CD4-positive, alpha-beta T cell (primary cell): ENCODE data around the gene BPIFB2. TPM values are rescaled to one million over a fixed set of nuclear protein-coding genes. Genes with fewer than 3 reads are reported as not detected.

Source experiments
- ATAC-seq: fragments of 200-7000 bp; cut with Tn5 transposase; one replicate; pipeline ENCODE4 v1.10.0; 2022; ENCODE audit warnings: mild to moderate bottlenecking; ENCODE audit not compliant: poor library complexity
- CTCF ChIA-PET: fragments of 350-600 bp; sonication (Branson Sonifier 250); formaldehyde crosslinking; loops from one replicate; lab custom pipeline; 2021; ENCODE audit warnings: antibody characterized with exemption, inconsistent platforms; lab: Charles Lee
- POLR2A ChIA-PET: fragments of 350-600 bp; sonication (Branson Sonifier 250); formaldehyde crosslinking; loops from one replicate; lab custom pipeline; 2021; ENCODE audit warnings: antibody characterized with exemption, inconsistent platforms; lab: Charles Lee
- DNase-seq, 14 experiments: peaks; one replicate each; pipeline ENCODE4 v3.0.0-alpha.2; 2013 to 2020; ENCODE audit warnings: mixed read lengths in 2 of 14
- H3K27ac ChIP-seq, 2 donors: one replicate each; pipeline versions ENCODE4 v1.5.1 to v1.7.0; 2013; ENCODE audit warnings: low read length in 2 of 2, low read depth in 1 of 2, mild to moderate bottlenecking in 1 of 2
- H3K27me3 ChIP-seq, 2 experiments: 1 replicate in 1 of 2; 2 replicates in 1 of 2; pipeline versions ENCODE4 v1.6.1 to v1.7.0; 2013; ENCODE audit warnings: low read length in 2 of 2, control low read depth in 1 of 2, mild to moderate bottlenecking in 1 of 2, moderate library complexity in 1 of 2; ENCODE audit not compliant: insufficient read depth in 2 of 2, control insufficient read depth in 1 of 2
- H3K36me3 ChIP-seq: one replicate; pipeline ENCODE4 v1.6.1; 2013; ENCODE audit warnings: low read length, control low read depth; ENCODE audit not compliant: insufficient read depth
- H3K4me1 ChIP-seq: one replicate; pipeline ENCODE4 v1.6.1; 2013; ENCODE audit warnings: low read length, control low read depth; ENCODE audit not compliant: insufficient read depth
- H3K4me3 ChIP-seq: one replicate; pipeline ENCODE4 v1.5.1; 2013; ENCODE audit warnings: mild to moderate bottlenecking, low read length, moderate library complexity
- H3K9me3 ChIP-seq, 2 experiments: 1 replicate in 1 of 2; 2 replicates in 1 of 2; pipeline versions ENCODE4 v1.6.1 to v1.7.0; 2013; ENCODE audit warnings: low read length in 2 of 2, mild to moderate bottlenecking in 2 of 2, control low read depth in 1 of 2, moderate library complexity in 1 of 2; ENCODE audit not compliant: control insufficient read depth in 1 of 2, insufficient read depth in 1 of 2
- H3K27ac Mint-ChIP-seq: one replicate; pipeline ENCODE4 v1.8.0; 2020; ENCODE audit warnings: mixed read lengths
- H3K27me3 Mint-ChIP-seq: one replicate; pipeline ENCODE4 v1.8.0; 2021; ENCODE audit warnings: mixed read lengths
- H3K36me3 Mint-ChIP-seq: one replicate; pipeline ENCODE4 v1.8.0; 2021; ENCODE audit warnings: low read depth, mixed read lengths
- H3K4me1 Mint-ChIP-seq: one replicate; pipeline ENCODE4 v1.8.0; 2021; ENCODE audit warnings: low read depth, mixed read lengths
- H3K4me3 Mint-ChIP-seq: one replicate; pipeline ENCODE4 v1.8.0; 2020; ENCODE audit warnings: mild to moderate bottlenecking, mixed read lengths
- H3K9me3 Mint-ChIP-seq: one replicate; pipeline ENCODE4 v1.8.0; 2020; ENCODE audit warnings: mixed read lengths
- CTCF ChIP-seq: fragments of 200-600 bp; IDR thresholded peaks from one replicate; pipeline ENCODE4 v1.8.0; 2022; ENCODE audit warnings: antibody characterized with exemption, mild to moderate bottlenecking
- intact Hi-C, 2 experiments: fragments of 100-400 bp; cut with DNase I in 1 of 2; cut with micrococcal nuclease in 1 of 2; formaldehyde crosslinking; loops; one replicate each; pipeline versions ENCODE4 v1.15.1 to v1.9.0; 2023 to 2025; cut with DNase I, micrococcal nuclease
- total RNA-seq, 174 experiments: library from RNA in 2 of 174; stranded (reverse) in 2 of 174; gene quantifications; one replicate each; pipeline ENCODE4 v1.2.3 and lab custom pipeline; 2021 to 2026

The BPIFB2 gene
- total RNA-seq, 2 experiments from 2014 or later: not detected

DNA sequence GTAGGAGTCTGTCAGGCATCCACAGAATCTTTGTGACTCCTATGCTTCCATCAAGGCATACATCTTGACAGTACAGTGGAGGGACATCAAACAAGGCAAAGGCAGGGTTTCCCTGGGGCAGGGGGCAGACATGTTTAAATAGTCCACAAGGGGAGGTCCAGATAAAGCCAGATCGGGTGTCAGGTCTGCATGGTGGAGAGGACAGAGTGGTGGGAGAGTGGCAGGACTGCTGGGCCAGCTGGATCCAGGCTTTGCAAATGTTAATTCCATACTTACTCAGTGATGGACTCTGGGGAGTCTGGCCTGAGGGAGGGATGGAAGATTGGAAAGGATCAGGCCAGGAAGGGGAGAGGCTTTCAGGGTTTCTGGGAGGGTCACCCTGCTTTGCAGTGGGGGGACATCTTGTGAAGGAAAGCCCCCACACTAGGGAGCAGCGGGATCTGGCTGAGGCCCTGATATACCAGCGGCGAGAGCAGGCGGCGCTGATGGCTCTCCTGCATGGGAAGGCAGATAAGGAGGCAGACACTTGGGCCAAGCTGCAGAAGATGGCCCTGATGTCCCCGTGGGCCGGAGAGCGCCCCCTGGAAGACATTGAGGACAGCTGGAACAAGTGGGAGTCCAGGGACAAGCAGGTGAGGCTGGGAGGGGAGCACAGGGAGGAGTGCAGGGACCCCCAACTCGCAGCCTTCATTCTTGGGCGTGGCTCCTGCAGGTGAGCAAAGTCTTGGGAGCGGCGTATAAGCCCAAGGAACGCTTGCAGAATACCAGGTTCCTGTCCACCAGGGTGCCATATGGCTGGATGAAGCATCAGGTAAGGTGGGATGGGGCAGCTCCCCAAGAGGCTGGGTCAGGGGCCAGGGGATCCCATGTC, 47.9 kb upstream of the BPIFB2 start:
- H3K27me3 ChIP-seq: no peaks in the 10 kb centered on the region
- H3K4me1 ChIP-seq: peaks cover 31% of the 10 kb centered on the region
- ATAC-seq (no peak), DNase-seq (no peak)
- H3K27me3 Mint-ChIP-seq: no peaks in the 10 kb centered on the region
- H3K27ac Mint-ChIP-seq: no peak overlapping the region
- no peak for TF ChIP-seq CTCF
- ChIA-PET POLR2A (interaction anchor here (1.7 kb wide), 1 partner anchor 9 kb away, joined by 4 read pairs; no protein-coding TSS in a partner anchor), CTCF (no interaction called here)
- H3K36me3 Mint-ChIP-seq: peaks cover 18% of the 10 kb centered on the region
- H3K9me3 ChIP-seq: peaks cover 15 to 24% of the 10 kb centered on the region in 2 experiments
- H3K4me3 Mint-ChIP-seq: no peak overlapping the region
- no peaks in the 10 kb centered on the region for H3K36me3 ChIP-seq
- peaks cover 40% of the 10 kb centered on the region for H3K4me1 Mint-ChIP-seq
- peaks cover 3% of the 10 kb centered on the region for H3K9me3 Mint-ChIP-seq
- no peak overlapping the region for H3K27ac ChIP-seq
- no peak overlapping the region for H3K4me3 ChIP-seq
- intact Hi-C loops: no loop called here

DNA sequence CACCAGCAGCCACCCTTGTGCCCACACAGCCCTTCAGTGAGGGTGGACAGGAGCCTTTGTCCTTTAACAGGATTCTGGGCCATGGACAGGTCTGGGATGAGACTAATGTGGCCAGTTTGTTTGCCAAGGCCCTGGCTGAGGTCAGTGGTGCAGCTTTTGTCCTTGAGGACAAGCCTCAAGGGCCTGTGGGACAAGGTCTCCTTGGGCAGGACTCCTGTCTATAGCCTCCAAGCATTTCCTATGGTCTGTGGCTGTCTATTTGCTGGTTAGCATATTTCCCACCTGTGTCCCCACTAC, 47.3 kb upstream of the BPIFB2 start:
- intact Hi-C loops: no loop called here
- ATAC-seq: no peak
- peaks cover 15 to 23% of the 10 kb centered on the region in 2 experiments for H3K9me3 ChIP-seq
- Mint-ChIP-seq H3K36me3 (peaks cover 16% of the 10 kb centered on the region), H3K27ac (no peak overlapping the region), H3K27me3 (no peaks in the 10 kb centered on the region), H3K4me1 (peaks cover 46% of the 10 kb centered on the region), H3K9me3 (peaks cover 3% of the 10 kb centered on the region), H3K4me3 (no peak overlapping the region)
- TF ChIP-seq CTCF: no peak
- no peaks in the 10 kb centered on the region for H3K36me3 ChIP-seq
- no peaks in the 10 kb centered on the region for H3K27me3 ChIP-seq
- ChIA-PET POLR2A (interaction anchor here (1.7 kb wide), 1 partner anchor 10 kb away, joined by 4 read pairs; no protein-coding TSS in a partner anchor), CTCF (no interaction called here)
- H3K27ac ChIP-seq: no peak overlapping the region
- no peak for DNase-seq
- no peak overlapping the region for H3K4me3 ChIP-seq
- peaks cover 37% of the 10 kb centered on the region for H3K4me1 ChIP-seq

GRCh38 chr20:32960849-32961731, 46.4 kb upstream of the BPIFB2 start:
- no peaks in the 10 kb centered on the region for H3K27me3 Mint-ChIP-seq
- peaks cover 16% of the 10 kb centered on the region for H3K36me3 Mint-ChIP-seq
- no peak for DNase-seq
- H3K27ac ChIP-seq: no peak overlapping the region
- intact Hi-C loops: no loop called here
- peaks cover 15 to 18% of the 10 kb centered on the region in 2 experiments for H3K9me3 ChIP-seq
- no peaks in the 10 kb centered on the region for H3K27me3 ChIP-seq
- CTCF ChIA-PET: no interaction called here
- H3K4me1 Mint-ChIP-seq: peaks cover 55% of the 10 kb centered on the region
- no peak for TF ChIP-seq CTCF
- POLR2A ChIA-PET: interaction anchor here (1.7 to 1.8 kb wide), 2 partner anchors 11 kb away, joined by 4 read pairs; no protein-coding TSS in a partner anchor
- H3K4me3 Mint-ChIP-seq: no peak overlapping the region
- H3K4me3 ChIP-seq: no peak overlapping the region
- no peak for ATAC-seq
- no peak overlapping the region for H3K27ac Mint-ChIP-seq
- H3K36me3 ChIP-seq: no peaks in the 10 kb centered on the region
- H3K9me3 Mint-ChIP-seq: peaks cover 3% of the 10 kb centered on the region
- H3K4me1 ChIP-seq: peaks cover 46% of the 10 kb centered on the region
